ENCODE results near the gene STRN3. TPM values are rescaled to one million over a fixed set of nuclear protein-coding genes. Genes with fewer than 3 reads are reported as not detected.

Gene STRN3
- total RNA-seq, 1 experiment from 2014 or later = 52.1 TPM

GRCh38 chr14:30894923-30895515, 131.2 kb downstream of the STRN3 start:
- no CpG with 5 or more reads among the region's 4 CpGs for WGBS (ENCODE audit: extremely low coverage, insufficient read length, low lambda C conversion rate)
- Mint-ChIP-seq H3K27ac (peak overlapping the region in 2 of 3 experiments; percentile 30 to 58; a peak in 2 of 7 replicates), H3K9me3 (no peaks in the 10 kb centered on the region), H3K36me3 (ENCODE audit: insufficient read depth in 1 of 3, low read depth in 3 of 3) (peaks cover 10 to 31% (median 25%) of the 10 kb centered on the region in 3 experiments; a peak in 6 of 7 replicates), H3K4me3 (no peak overlapping the region), H3K4me1 (peaks cover 2 to 3% of the 10 kb centered on the region in 2 experiments; a peak in 2 of 4 replicates), H3K27me3 (ENCODE audit: low read depth) (no peaks in the 10 kb centered on the region)
- Histone ChIP-seq H3T11ph (ENCODE audit: low read length) (no peak overlapping the region), H3K27ac (ENCODE audit: insufficient read length, low read depth, low read length) (no peak overlapping the region), H3K4ac (ENCODE audit: low read depth, low read length) (no peak overlapping the region), H3K18ac (ENCODE audit: insufficient read length, low read depth, low read length) (no peak overlapping the region), H2BK12ac (ENCODE audit: insufficient read length, low read depth, low read length) (no peak overlapping the region), H3K9ac (ENCODE audit: extremely low read depth, insufficient read length, low read length) (no peak overlapping the region), H3K27me3 (ENCODE audit: insufficient read depth, low read length) (no peaks in the 10 kb centered on the region), H3K23me2 (ENCODE audit: insufficient read length, low read depth, low read length, poor library complexity, severe bottlenecking) (no peaks in the 10 kb centered on the region), H2AFZ (ENCODE audit: low read length) (no peak overlapping the region), H3K56ac (ENCODE audit: insufficient read length, low read depth, low read length) (no peak overlapping the region), H4K91ac (ENCODE audit: insufficient read length, low read depth, low read length) (no peak overlapping the region), H3K79me2 (ENCODE audit: insufficient read depth, low read length) (no peaks in the 10 kb centered on the region), H2BK20ac (ENCODE audit: low read depth, low read length, poor library complexity, severe bottlenecking) (no peak overlapping the region), H3K4me1 (ENCODE audit: insufficient read depth, low read length) (no peaks in the 10 kb centered on the region), H4K8ac (replicated peaks; ENCODE audit: insufficient read length, low read depth, low read length) (no peak overlapping the region), H2BK5ac (ENCODE audit: insufficient read length, low read length) (no peak overlapping the region), H2BK15ac (ENCODE audit: low read depth, low read length) (no peak overlapping the region), H3K14ac (ENCODE audit: insufficient read depth, low read length) (no peak overlapping the region), H2AK5ac (ENCODE audit: insufficient read length, low read length) (no peak overlapping the region), H3K4me2 (ENCODE audit: insufficient read depth, insufficient read length, low read length) (no peak overlapping the region), H3K23ac (ENCODE audit: insufficient read length, low read depth, low read length) (no peak overlapping the region), H4K20me1 (ENCODE audit: control insufficient read depth, insufficient read depth, insufficient read length) (no peaks in the 10 kb centered on the region), H3K9me3 (ENCODE audit: control insufficient read depth, low read depth, low read length) (no peaks in the 10 kb centered on the region), H2BK120ac (ENCODE audit: low read depth, low read length, poor library complexity, severe bottlenecking) (no peak overlapping the region), H3K79me1 (ENCODE audit: insufficient read depth, low read depth, low read length, poor library complexity, severe bottlenecking) (no peaks in the 10 kb centered on the region), H4K5ac (ENCODE audit: insufficient read length, low read depth, low read length) (no peak overlapping the region)
- TF ChIP-seq CTCF (conservative IDR thresholded peaks at IDR 0.05) = no peak
- no peak for DNase-seq

Measured in H9 (cell line).